OCI-LY7 (cell line): ENCODE results near the gene PEMT.

Source experiments
- EZH2phosphoT487 ChIP-seq: fragments of 200-600 bp; sonication (generic); IDR thresholded peaks from 2 replicates; pipeline ENCODE4 v1.6.1; 2018; ENCODE audit warnings: low read depth, borderline replicate concordance, mild to moderate bottlenecking, mixed run types, antibody characterized with exemption, low read length, moderate library complexity, mixed read lengths
- TF ChIP-seq, protein P1 (sequence below): fragments of 200-600 bp; sonication (generic); conservative IDR thresholded peaks from 2 replicates; pipeline ENCODE4 v1.5.1; 2014; ENCODE audit warnings: mild to moderate bottlenecking, antibody characterized with exemption, low read length, moderate library complexity, mixed read lengths

DNA sequence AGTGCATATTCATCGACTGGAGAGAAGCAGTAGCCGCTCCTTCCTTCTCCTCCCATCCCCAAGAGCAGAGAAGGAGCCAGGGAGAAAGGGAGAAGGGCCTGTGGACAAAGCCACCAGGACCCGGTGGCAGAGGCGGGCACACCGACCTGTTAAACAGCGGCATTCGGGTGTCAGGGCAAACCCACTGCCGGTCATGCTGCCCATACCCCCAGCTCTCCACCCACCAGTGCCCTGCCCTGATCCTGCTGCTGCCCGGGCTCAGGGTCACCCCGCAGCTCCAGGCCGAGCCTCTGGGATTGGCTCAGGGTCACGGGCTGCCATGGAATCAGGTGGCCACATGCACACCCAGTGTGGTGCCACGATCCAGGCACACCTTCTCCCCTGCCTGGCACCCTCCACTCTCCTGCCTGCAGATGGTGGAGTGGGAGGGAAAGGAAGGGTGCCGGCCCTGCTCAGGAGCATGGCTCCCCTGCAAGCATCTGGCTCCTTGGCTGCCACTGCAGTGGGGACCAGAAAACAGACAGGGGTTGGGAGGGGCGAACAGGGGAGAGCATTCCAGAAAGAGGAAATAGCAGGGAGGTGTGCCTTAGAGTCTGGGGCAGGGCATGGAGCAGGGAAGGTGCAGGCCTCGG is 77.0 kb downstream of the PEMT start:
- TF ChIP-seq, protein P1, sequence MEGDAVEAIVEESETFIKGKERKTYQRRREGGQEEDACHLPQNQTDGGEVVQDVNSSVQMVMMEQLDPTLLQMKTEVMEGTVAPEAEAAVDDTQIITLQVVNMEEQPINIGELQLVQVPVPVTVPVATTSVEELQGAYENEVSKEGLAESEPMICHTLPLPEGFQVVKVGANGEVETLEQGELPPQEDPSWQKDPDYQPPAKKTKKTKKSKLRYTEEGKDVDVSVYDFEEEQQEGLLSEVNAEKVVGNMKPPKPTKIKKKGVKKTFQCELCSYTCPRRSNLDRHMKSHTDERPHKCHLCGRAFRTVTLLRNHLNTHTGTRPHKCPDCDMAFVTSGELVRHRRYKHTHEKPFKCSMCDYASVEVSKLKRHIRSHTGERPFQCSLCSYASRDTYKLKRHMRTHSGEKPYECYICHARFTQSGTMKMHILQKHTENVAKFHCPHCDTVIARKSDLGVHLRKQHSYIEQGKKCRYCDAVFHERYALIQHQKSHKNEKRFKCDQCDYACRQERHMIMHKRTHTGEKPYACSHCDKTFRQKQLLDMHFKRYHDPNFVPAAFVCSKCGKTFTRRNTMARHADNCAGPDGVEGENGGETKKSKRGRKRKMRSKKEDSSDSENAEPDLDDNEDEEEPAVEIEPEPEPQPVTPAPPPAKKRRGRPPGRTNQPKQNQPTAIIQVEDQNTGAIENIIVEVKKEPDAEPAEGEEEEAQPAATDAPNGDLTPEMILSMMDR, result no peak
- TF ChIP-seq EZH2phosphoT487, result no peak
